ENCODE data around the gene DENND1A. TPM values are rescaled to one million over a fixed set of nuclear protein-coding genes. Genes with fewer than 3 reads are reported as not detected.

Gene DENND1A
- total and polyA plus RNA-seq, 11 donors, result 9.8 to 24.0 (median 14.7) TPM

- no peak for TF ChIP-seq POLR2A (IDR thresholded peaks at IDR 0.05)
- TF ChIP-seq, protein P1, sequence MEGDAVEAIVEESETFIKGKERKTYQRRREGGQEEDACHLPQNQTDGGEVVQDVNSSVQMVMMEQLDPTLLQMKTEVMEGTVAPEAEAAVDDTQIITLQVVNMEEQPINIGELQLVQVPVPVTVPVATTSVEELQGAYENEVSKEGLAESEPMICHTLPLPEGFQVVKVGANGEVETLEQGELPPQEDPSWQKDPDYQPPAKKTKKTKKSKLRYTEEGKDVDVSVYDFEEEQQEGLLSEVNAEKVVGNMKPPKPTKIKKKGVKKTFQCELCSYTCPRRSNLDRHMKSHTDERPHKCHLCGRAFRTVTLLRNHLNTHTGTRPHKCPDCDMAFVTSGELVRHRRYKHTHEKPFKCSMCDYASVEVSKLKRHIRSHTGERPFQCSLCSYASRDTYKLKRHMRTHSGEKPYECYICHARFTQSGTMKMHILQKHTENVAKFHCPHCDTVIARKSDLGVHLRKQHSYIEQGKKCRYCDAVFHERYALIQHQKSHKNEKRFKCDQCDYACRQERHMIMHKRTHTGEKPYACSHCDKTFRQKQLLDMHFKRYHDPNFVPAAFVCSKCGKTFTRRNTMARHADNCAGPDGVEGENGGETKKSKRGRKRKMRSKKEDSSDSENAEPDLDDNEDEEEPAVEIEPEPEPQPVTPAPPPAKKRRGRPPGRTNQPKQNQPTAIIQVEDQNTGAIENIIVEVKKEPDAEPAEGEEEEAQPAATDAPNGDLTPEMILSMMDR (IDR thresholded peaks at IDR 0.05), result no peak
- H3K9me3 ChIP-seq, result no peaks in the 10 kb centered on the region
These were observed 415.2 kb downstream of the DENND1A start for GRCh38 chr9:123514766-123515165.

GRCh38 chr9:123513554-123513953 is 416.4 kb downstream of the DENND1A start:
- no peak overlapping the region for H3K27ac ChIP-seq
- WGBS, 4 donors, result 97 to 100% (median 99%) methylated on average over 2 of the region's 2 CpGs
- no peaks in the 10 kb centered on the region for H3K27me3 ChIP-seq
- DNase-seq (no peak), ATAC-seq (no peak)
- H3K4me3 ChIP-seq, result no peak overlapping the region
- no peaks in the 10 kb centered on the region for H3K9me3 ChIP-seq
- peaks cover 0 to 5% (median 0%) of the 10 kb centered on the region in 9 donors for H3K36me3 ChIP-seq
- no peaks in the 10 kb centered on the region for H3K4me1 ChIP-seq
- intact Hi-C loops (cut with DNase I), result no loop called here
- no peak for TF ChIP-seq POLR2A (IDR thresholded peaks at IDR 0.05)
- TF ChIP-seq, protein P1 (IDR thresholded peaks at IDR 0.05), result no peak

More at GRCh38 chr9:123514766-123515165, 415.2 kb downstream of the DENND1A start:
- no peak overlapping the region for H3K27ac ChIP-seq
- WGBS, 4 donors, result 86 to 92% (median 88%) methylated on average over 4 of the region's 4 CpGs
- peaks cover 0 to 5% (median 0%) of the 10 kb centered on the region in 9 donors for H3K36me3 ChIP-seq
- H3K4me3 ChIP-seq, result no peak overlapping the region
- ATAC-seq (no peak), DNase-seq (no peak)
- intact Hi-C loops (cut with DNase I), result no loop called here
- H3K4me1 ChIP-seq, result no peaks in the 10 kb centered on the region
- H3K27me3 ChIP-seq, result no peaks in the 10 kb centered on the region

DNA sequence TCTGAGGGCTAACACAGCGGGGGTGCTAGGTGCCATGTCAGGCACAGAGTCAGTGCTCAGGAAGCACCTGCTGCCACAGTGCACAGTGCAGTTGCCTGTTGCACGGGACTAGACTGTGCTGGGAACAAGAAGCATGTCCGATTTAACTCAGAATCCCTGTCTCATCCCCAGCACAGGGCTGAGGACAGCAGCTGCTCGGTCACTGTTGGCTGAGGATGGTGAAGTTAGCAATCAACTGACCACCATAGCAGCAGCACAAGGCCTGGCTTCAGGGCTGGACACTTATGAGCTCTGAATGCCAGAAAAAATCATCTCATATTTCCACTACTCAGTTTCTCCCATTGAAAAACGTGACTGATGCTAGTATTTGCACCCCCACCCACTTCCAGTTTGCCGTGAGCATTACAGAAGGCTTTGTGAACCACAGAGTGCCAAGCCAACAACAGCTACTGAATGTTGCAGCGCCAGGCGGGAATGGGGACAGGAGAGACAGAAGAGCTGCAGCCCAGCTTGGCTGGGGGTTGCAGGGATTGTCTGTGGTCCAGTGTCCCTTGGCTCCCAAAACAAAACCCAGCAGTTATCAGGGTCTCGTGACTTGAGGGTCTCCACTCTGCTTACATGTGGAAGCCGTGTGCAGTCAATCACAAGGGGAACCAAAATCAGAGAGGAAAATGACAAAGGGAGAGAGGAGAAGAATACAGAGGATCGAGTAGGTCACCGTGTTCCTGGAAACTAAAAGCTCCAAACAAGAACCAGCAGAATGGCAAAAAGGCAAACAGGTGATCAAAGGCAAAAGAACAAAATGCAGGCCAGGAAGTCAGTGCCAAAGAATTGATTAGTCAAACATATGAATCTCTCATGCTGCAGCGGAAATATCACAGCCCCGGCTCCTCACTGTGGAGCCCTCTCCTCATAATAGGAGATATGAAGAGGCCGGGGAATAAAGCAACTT is 418.3 kb downstream of the DENND1A start:
- Histone ChIP-seq H3K4me3 (no peak overlapping the region), H3K4me1 (peaks cover 0 to 12% (median 0%) of the 10 kb centered on the region in 12 donors), H3K27ac (no peak overlapping the region), H3K27me3 (no peaks in the 10 kb centered on the region), H3K9me3 (no peaks in the 10 kb centered on the region), H3K36me3 (peaks cover 0 to 5% (median 0%) of the 10 kb centered on the region in 9 donors)
- ATAC-seq, result no peak
- 84 to 94% (median 87%) methylated on average over 14 to 15 of the region's 15 CpGs for WGBS, 4 donors
- no peak for DNase-seq
- no peak for TF ChIP-seq POLR2A (IDR thresholded peaks at IDR 0.05)
- TF ChIP-seq, protein P1 (IDR thresholded peaks at IDR 0.05), result no peak
- intact Hi-C loops (cut with DNase I), result no loop called here

DNA sequence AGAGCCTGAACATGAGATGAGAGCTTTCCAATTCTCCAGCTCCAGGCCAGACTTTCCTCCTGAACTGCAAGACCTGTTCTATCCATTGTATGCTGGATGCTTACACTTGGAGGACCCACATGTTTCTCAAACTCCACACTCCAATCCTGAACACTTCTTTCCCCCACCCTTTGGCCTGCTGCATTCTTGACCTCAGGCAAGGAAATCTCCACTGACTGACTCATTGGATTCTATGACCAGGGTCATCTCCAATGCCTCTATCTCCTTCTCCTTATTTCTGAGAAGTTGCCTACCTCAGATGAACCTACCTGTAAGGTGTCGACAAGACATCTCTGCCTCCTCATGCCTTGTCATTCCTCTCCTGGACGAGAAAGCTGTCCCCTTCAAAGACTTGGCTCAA is 420.3 kb downstream of the DENND1A start:
- Histone ChIP-seq H3K9me3 (no peaks in the 10 kb centered on the region), H3K27me3 (no peaks in the 10 kb centered on the region), H3K36me3 (peaks cover 0 to 5% (median 0%) of the 10 kb centered on the region in 9 donors), H3K4me3 (no peak overlapping the region), H3K4me1 (peaks cover 0 to 12% (median 0%) of the 10 kb centered on the region in 12 donors), H3K27ac (no peak overlapping the region)
- WGBS, 4 donors, result 91 to 96% (median 95%) methylated on average over 2 of the region's 2 CpGs
- DNase-seq (no peak), ATAC-seq (no peak)
- no peak for TF ChIP-seq POLR2A (IDR thresholded peaks at IDR 0.05)
- TF ChIP-seq, protein P1 (IDR thresholded peaks at IDR 0.05), result no peak
- intact Hi-C loops (cut with DNase I), result loop anchor here in 1 of 10 donors (10.0 kb wide), 1 partner anchor 55 kb away; no protein-coding TSS in a partner anchor

All from heart left ventricle (tissue), 16 donors.